Measurements from ENCODE around the gene NCEH1.

- no peak for TF ChIP-seq EP300 (IDR thresholded peaks at IDR 0.05)
- no peak for TF ChIP-seq CTCF (IDR thresholded peaks at IDR 0.05)
- no peak for TF ChIP-seq POLR2AphosphoS5 (IDR thresholded peaks at IDR 0.05)
- TF ChIP-seq POLR2A (IDR thresholded peaks at IDR 0.05): no peak
Measured at GRCh38 chr3:172614340-172615274, 96.3 kb downstream of the NCEH1 start.
